T-helper 9 cell (primary cell): Measurements from ENCODE around the gene DZIP1.

Experiments used
- DNase-seq: peaks from one replicate; pipeline ENCODE4 v3.0.0-alpha.2; 2020

The DZIP1 gene

GRCh38 chr13:95642028-95642621, 2.4 kb downstream of the DZIP1 start:
- no peak for DNase-seq

DNA sequence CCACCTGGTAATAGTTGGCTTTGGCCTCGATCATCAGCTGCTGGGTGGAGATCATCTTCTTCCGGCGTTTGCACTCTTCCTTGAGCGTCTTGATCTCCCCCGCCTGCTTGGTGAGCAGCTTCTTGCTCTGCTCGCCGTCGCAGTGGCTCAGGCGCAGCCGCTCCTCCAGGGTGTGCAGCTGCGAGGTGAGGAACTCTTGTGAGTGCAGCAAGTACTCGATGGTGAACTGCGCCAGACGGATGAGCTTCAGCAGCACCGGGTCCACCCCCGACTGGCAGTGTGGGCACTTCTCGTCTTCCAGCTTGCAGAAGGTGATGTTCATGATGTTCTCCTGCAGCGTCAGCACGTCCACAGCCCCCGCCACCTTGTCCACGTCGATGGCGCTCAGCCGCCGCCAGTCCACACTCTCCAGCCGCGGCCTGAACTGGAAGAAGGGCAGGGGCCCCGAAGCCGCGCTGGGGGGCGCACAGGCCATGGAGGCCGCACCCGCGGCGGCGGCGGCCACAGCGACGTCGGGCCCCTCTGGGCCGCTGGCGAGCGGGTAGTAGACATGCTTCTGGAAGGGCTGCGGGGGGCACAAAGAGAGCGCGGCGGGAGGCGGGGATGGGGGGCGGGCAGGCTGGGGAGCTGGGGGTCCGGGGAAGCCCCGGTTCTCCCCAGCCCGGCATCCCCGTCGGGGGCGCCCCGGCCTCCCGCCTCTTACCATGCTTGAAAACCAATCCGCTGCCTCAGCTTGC, 3.0 kb downstream of the DZIP1 start:
- DNase-seq, result no peak

GRCh38 chr13:95636853-95637252, 7.7 kb downstream of the DZIP1 start:
- DNase-seq, result no peak

DNA sequence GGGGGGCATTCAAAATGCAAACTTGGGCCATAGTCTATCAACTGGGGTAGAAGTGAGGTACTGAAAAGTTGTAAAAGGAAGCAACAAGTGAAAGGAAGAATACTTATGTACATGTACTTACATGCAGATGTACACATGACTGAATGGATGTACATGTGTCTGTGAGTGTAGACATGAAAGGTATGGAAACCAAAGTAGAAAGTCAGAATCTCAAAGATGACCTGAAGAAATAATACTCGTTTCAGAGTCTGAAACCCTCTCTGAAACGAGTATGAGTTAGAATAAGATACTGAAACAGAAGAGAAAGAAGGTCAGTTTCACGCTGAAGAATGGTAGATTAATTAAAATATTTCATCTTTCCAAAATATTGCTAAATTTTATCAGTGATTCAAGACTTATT, 13.9 kb downstream of the DZIP1 start:
- no peak for DNase-seq

DNA sequence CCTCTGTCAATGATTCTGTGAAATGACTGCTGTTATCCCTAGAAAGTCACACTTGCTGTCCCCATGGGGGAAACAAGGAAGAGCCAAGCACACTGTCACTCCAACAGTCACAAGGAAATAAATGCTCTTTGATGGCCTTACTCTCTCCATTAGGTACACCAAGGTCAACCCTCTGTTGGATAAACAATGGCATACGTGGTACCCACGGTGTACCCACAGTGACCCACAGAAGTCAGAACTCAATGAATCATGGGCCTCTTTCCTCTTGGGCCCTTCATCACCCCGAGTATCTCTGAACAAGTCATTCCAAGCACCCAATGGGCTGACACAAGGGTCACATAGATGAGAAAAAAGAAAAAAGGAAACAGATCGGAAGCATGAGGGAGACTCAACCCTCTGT, 15.4 kb downstream of the DZIP1 start:
- DNase-seq, result no peak

GRCh38 chr13:95628488-95628887, 16.0 kb downstream of the DZIP1 start:
- no peak for DNase-seq

DNA sequence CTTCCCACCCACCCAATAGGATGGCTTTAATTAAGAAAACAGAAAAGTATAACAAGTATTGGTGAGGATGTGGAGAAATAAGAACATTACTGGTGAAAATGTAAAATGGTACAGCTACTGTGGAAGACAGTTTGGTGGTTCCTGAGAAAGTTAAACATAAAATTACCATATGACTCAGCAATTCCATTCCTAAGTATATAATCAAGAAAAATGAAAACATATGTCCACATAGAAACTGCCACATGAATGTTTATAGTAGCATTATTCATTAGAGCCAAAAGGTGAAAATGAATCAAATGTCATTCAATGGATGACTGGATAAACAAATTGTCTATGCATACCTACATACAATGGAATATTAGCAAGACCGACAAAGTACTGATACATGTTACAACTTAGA, 16.9 kb downstream of the DZIP1 start:
- DNase-seq, result no peak

GRCh38 chr13:95626768-95627167, 17.7 kb downstream of the DZIP1 start:
- DNase-seq, result no peak

- no peak for DNase-seq
Observed at GRCh38 chr13:95624020-95624419, 20.5 kb downstream of the DZIP1 start.

GRCh38 chr13:95623141-95623540, 21.4 kb downstream of the DZIP1 start:
- DNase-seq, result no peak

DNA sequence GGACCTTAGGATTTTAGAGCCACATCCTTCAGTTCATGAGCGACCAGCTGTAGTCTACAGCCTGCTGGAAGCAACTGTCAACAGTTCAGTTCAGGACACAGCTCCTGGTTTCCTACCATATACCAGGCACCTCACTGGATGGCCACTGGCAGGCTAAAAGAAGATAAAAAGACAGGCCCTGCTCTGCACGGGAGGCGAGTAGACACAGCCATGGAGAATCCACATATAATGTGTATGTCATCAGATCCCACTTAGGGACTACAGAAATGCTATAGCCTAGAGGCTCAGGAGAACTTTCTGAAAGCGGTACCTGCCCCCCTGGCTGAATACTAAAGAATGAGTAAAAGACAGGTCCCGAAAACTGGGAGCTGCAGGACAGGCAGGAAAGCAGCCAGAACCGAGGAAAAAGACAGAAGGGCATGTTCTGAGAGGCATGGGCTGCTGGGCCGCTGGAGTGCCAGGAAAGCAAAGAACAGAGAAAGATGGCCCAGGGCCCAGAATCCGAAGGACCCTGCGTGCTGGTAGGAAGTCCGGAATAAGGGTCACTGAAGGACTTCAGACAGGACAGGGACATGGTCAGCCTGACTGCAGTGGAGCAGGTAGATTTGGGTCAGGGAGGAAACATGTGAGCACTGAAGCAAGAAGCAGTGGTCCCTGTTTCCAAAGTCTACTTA, 23.5 kb downstream of the DZIP1 start:
- no peak for DNase-seq

- no peak for DNase-seq
Observed at GRCh38 chr13:95620030-95620824, 24.3 kb downstream of the DZIP1 start.

GRCh38 chr13:95615539-95615938, 29.0 kb downstream of the DZIP1 start:
- DNase-seq, result no peak

- no peak for DNase-seq
Observed at GRCh38 chr13:95614641-95615245, 29.8 kb downstream of the DZIP1 start.

DNA sequence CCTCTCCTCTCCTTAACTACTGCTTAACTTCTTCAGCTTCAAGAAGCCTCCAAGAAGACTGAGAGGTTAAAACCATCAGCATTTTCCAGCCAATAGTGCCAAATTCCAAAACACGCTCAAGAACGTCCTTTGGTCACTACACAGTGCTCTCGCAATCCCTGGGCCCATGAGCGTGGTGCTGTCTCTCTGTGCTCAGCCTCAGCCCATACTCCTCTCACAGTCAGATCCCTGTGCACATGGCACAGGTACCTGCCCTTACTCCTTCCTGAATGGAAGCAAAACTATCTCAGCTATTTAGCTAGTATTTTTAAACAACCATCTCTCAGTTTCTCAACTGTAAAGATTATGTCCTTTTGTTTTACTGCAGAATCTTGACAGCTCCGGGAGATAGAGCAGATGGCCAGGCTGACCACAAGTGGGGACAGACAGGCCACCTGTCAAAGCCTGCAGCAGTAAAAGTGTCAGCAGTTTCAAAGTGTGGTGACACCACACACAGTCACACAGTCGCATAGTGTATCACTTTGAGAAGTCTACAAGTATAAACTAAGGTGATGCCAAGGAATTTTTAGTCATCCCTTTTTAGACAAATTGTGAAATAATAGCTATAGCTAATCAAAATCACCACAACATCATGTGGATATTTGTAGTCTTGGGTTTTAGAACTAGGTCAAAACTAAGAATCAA, 35.7 kb downstream of the DZIP1 start:
- DNase-seq, result no peak

DNA sequence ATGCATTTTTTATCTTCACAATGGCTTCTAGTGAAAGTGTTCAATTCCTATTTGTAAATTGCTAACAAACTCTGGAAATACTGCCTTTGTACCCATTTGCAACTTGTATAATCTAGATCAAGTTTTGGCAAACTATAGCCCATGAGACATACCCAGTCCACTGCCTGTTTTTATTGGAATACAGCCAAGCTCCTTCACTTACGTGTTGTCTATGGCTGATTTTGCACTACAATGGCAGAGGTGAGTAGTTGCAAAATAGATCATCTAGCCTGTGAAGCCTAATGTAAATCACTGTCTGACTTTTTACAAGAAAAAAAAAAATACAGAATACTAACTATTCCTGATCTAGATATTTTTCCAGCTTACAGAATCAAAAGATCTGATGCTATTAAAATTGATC, 37.1 kb downstream of the DZIP1 start:
- no peak for DNase-seq

- no peak for DNase-seq
Observed at GRCh38 chr13:95605448-95606125, 38.9 kb downstream of the DZIP1 start.

- DNase-seq, result no peak
Observed at GRCh38 chr13:95604556-95604915, 40.0 kb downstream of the DZIP1 start.

DNA sequence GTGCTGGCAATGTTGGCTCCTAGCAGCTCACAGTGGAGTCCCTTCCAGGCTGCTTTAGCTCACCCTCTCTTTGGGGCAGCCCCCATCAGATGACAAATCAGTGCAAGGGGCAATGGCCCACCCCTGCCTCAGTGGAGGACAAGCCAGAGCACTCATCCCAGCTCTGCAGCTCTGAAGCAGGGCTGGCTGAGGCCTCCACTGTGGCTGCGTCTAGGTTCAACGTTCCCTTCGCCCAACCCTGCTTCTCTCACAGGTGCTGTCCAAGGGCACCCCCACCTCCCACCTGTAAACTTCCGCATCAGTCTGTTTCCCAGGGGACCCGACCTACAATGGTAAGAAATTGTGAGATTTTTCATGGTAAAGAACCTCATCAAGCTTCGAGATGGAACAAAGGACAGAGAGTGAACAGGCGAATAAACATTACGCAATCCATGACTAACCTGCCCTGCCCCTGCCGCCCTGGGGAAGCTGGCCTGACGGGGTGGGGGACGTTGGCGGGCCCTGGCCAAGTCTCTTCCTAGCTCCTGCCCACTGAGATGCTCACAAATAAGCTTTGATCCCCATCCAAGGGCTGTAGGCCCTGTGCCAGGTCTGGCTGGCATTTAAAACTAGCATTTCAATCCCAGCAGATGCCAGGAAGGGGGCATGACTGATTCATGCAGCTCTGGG, 40.5 kb downstream of the DZIP1 start:
- DNase-seq, result no peak

- DNase-seq, result no peak
Observed at GRCh38 chr13:95601906-95602305, 42.6 kb downstream of the DZIP1 start.

DNA sequence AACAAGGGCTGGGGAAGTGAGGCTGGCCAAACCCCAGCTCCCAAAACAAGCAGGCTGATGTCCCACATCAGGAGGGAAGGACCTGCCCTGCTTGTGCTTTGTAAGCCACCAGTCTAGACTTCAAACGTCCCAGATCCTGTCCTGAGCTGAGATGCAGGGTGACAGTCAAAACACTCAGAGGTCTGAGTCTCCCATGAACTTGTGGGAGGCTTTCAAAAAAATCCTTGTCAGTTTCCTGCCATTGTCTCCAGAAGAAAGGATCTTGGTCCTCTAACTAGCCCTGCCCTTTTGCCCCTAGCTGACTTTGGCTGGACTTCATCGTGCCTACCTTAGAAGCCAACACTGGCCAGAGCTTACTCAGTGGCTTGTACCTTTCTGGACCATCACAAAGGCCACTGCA, 43.3 kb downstream of the DZIP1 start:
- DNase-seq, result no peak
